ENCODE measurements around the gene TLR5.

TLR5 gene

DNA sequence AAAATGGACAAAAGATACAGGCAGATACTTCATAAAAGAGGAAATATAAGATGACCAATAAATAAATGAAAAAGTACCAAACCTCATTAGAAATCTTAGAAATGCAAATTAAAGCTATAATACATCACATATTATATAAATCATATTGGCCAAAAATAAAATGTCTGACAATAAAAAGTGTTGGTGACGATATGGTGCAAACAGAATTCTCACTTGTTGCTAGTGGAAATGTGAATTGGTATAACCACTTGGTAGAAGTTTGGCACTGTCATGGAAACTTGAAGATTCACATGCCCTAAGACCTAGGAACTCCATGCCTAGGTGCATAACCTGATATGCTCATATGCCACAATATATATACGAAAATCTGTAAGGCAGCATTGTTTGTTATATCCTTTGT is 4.4 kb upstream of the TLR5 start:
- DNase-seq: no peak

DNA sequence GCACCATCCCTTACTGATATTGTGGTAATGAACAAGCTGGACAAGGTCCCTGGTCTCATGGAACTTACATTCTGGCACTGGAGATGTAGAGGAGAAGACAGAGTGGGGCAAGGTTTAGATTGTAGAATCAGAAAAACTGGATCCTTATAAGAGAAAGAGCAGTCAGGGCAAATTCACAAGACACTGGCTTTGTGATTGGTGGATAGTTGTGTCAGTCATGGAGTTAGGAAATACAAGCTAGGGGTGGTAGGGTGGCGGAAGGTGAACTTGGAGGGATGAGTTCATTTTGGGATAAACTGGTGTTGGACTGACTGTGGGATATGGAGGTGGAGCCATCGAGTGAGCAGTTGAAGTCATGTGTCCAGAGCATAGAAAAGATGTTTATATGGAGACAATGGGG is 3.7 kb upstream of the TLR5 start:
- no peak for DNase-seq

DNA sequence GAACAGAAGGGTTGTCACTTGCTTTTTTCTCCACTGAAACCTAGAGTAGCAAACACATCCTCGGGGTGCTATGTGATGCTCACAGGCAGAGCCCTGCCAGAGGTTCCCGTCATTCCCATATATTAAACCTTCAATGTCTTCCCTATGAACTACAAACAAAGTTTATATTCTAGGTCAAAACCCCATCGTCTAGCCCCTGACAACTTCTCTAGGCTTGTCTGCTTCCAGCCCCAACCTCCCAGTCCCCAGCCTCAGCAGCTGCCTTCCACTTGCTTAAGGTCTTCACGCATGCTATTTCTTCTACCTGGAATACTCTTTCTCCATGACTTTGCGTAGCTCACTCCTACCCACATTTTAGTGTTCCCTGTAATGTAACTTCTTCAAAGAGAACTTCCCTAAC is 1.9 kb upstream of the TLR5 start:
- DNase-seq: no peak

DNA sequence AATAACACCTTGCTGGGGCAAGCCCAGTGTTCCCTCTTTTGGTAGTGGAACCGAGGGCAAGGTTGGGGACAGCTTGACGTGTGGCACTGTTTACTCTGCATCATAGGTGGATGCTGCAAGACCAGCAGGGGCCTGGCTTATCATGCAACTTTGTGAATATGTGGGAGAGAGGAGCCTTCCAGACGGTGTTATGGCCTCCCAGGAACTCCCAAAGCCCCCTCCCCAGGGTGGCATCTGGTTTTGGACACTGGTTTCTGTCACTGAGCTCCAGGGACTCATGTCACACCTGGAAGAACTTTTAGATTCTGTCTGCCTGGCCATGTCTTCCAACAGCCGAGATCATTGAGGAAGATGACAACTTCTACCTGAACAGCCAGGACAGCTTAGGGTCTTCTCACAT is 1.4 kb upstream of the TLR5 start:
- DNase-seq: no peak

DNA sequence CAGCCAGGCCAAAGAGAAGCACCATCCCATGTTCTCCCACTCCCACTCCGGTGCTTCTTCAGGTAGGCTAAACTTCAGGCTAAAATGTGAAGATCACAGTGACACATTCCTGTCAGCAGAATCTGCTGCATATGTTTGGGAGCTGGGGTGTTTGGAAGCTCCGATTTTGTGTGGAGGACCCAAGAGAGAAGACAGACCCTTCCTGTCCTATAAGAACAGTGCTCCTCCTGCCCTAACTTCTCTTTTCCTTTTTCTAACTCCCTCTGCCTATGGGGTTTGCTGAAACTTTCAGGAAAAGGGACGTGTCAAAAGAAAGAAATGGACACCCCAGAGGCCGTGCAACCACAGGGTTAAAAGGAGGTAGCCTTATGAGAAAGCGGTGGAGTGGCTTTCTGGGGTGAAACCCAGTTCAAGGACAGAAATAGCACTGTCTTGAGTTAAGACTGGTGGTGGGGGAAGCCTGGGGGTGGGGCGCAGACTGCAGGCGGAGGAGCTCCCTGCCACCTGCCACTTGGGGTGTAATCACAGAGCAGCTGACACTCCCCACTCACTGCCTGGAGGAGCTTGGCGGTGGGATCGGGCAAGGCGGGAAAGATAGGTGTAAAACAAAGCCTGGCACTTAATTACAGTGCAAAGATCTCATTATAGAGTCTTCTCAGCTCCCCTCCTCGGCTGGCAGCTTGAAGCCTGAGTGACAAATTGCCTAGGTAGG is 645 bp upstream of the TLR5 start:
- peak; percentile 13 for DNase-seq

DNA sequence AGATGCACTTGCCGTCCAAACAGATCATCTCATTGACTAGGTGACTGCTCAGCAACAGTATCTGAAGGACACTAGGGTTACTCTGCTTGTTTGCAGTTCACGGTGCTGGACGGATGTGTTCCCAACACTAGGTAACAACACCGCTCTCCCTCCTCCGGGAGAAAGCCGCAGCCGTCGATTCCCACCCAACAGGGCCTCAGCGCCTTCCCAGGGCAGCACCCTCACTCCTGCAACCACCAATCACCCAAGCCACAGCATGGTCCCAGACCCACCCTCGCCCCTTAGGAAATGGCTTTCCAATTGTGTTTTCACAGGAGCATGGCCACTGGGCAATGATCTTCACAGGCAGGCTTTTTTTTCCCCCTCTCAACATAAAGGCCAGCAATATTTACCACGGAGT is 779 bp downstream of the TLR5 start:
- DNase-seq: no peak

DNA sequence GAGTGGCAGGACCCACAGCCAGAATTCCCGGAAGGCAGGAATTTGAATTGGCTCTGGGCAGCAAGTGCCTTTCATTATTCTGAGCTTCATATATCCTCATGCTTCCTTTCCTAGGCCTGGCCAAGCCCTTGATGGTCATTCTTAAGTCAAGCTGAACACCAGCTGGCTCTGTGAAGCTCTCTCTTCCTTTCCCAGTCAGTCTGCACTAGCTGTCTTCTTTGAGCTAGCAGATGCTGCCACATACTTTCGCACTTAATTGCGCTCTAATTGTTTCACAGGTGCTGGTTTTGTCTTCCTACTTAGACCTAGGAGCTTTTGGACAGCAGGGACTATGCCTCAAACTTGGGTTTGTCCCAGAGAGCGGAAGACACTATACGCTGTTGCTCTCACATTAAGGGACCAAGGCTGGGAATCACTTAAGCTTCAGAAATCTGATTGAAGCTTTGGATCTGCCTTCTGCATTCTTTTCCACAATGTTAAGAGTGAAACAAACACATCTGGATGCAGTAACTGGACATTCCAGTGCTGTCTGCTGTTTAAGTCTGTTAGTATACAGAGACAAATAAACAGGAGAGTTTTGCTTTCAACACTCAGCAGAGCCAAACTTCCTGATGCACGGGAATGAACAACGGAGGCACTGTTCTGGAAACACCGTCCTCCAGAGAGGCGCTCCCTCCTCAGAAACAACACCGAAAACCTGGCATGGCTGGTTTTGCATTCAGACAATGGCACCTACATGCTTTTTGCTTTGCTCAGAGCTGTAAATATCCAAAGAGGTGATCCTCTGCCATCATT is 2.2 kb downstream of the TLR5 start:
- DNase-seq: no peak

DNA sequence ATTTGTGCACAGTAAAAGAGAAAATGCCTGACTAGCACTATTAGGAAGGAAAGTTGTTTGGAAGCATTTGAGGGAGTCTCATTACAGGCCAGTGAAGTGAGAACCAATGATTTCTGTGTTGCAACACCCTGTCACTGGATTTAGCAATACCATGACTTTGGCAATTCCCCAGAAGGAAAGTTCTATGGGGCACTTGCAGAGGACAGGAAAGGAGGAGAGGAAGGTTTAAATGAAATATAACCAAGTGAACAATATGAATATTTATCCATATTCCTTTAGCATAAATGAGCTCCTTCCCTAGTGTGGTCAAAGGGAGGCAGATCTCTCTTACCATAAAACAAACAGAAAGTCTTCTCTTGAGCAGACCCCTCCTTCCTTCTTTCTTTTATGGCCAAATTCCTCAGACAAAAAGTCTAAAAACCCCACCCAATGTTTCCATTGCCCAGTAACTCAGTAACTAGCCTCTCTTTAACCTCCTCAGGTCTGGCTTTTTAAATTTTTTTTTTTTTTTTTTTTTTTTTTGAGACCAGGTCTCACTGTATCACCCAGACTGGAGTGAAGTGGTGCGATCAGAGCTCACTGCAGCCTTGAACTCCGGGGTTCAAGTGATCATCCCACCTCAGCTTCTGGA is 5.5 kb downstream of the TLR5 start:
- no peak for DNase-seq

DNA sequence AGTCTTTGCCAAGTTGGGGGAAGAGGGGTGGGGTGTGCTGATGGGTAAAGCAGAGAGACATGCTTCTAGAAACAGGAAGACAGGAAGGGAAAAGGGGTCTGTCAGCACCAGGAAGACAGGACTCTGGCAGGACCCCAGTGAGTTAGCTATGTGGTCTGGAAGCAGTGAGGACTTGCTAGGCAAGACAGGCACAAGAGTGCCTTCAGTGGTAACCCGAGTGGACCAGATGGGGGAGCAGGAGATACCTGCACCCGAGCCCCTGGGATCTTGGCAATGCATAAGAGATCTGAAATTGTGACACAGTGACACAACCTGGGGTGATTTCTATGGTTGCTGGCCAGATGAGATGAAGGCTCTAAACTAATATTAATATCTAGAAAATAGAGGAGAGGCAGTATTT is 7.0 kb downstream of the TLR5 start:
- DNase-seq: no peak

DNA sequence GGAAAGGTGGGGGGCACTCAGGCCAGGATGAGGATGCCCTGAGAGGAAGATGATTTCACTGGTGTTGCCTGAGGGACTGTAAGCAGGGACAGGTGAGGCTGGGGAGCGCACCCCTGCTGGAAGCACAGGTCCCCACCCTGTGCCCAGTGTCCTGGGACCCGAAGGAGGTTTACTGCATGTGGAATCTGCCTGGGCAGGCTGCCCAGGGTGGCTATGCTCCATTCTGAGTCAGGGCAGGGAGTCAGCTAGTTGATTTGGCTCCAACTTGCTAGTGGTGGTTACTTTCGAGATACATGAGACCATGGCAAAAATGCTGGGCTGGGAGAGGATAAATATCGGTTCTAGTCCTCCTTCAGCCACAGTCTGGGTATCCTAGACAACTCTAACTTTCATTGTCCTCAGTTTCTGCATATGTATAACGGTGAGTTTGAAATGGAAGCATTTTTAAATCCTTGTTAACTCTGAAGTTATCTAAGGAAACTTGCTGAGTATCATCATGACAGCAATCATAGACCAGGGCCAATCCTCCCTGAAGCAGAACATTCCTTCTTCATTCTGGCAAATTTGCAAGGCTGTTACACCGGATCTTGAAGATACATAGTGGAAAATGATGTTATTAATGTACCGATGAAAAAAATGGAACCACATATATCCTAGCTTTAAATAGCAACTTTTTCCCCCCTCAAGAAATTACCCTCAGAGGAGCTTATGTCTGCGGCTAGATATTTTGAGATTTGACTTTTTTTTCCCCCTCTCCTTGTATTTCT is 7.7 kb downstream of the TLR5 start:
- no peak for DNase-seq

DNA sequence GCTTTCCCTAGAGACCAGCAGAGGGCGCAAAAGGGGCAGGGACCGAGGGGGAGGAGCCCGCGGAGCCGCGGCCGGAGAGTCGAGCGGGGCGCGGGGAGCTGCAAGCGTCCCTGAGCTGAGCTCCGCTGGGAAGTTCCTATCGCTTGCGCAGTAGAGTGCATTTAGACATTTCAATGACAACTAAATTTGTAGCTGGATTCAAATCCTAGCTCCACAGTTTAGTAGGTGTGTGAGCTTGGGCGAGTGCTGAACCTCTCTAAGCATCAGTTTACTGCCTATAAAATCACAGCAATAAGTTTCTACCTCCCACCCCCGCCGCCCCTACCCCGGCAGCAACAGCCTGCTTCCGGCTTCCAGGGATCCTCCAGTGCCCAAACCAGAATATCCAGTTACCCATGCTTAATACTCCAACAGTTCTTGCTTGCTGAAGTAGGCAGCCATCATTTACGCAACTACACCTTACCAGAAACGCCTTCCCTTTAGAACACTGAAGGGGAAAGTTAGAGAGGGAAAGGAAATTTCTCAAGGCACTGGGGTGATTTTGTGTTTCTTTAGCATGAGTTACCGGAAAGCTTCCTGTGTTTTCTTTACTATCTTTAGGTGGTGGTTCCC is 9.1 kb downstream of the TLR5 start:
- peak; percentile 69 for DNase-seq

DNA sequence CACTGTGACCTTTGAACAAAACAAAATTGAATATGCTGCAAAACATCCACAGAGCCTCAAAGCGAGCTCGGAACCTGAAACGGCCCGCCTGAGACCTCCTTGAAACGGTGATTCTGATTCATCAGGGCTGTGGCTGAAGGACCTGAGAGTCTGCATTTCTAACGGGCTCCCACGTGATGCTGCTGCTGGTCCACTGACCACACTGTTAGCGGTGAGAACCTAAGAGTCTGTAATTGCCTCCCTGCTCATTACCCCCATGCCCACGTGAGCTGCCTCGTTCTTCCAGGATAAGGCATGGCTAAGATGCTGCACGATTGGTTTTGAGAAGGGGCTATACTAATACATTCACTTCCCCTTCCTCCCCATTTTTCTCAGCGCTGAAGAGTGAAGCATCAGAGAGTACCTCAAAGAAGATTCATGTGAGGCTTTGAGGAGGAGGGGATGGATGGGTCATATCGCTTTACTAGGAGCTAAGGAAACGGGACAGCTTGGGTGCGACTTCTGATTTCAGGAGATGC is 9.7 kb downstream of the TLR5 start:
- no peak for DNase-seq

DNA sequence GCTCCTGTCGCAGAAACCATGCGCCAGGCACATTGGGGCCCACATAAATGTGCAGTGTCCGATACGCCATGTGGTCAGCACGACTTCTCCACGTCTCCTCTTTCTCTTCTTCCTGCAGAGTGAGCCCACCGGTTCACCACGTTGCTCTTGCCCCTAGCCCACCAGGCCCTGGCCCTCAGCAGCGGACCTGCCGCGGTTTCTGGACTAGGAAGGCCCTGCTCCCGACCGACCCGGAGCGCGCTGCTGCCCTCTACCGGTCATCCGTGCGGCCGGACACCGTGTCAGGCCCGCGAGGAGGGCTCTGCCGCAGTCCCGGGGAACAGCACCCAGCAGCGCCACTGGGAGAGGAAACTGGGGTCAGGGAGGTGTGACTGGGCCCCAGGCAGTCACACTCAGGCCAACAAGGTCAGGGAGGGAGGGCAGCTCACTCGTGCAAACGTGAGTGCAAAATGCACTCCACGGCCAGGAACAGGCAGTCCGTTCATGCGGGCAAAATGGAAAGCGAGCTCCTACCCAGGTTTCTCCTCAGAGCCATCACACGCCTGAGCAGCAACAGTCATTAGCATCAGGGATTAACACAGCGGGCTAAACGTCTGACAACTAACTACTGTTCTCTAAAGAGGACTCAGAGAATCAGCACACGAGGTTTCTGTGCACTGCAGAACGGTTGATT is 13.7 kb downstream of the TLR5 start:
- peak; percentile 32 for DNase-seq

DNA sequence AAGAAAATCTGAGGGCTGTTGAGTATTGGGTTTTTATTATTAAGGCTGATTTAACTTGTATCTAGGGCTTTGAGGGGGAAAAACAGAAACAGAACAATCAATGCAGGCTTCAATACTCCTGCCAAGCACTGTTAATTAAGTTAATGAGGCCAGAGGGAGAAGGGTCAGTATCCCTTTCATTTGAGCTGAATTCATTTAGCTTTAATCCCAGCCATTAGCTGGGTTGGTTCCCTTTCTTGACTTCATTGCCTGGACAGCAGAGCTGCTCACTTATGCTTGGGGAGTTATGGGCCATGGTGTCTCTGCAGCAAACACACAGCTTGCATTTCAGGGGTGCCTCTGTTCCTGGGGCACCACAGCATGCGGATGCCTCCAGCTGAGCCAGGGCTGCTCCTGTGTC is 16.3 kb downstream of the TLR5 start:
- DNase-seq: no peak

DNA sequence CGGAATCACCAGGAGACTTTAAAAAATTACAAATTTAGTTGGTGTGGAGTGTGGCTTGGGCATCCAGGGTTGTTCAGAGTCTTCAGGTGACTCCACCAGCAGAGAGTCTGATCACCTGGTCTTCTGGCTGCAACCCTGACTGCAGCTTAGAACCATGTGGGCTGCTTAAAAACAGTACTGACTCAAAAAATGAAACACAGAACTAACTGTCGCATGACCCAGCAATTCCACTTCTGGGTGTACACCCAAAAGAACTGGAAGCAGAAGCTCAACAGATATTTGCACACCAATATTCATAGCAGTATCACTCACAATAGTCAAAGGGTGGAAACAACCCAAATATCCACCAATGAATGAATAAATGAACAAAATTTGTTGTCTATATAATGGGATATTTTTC is 17.3 kb downstream of the TLR5 start:
- DNase-seq: no peak

DNA sequence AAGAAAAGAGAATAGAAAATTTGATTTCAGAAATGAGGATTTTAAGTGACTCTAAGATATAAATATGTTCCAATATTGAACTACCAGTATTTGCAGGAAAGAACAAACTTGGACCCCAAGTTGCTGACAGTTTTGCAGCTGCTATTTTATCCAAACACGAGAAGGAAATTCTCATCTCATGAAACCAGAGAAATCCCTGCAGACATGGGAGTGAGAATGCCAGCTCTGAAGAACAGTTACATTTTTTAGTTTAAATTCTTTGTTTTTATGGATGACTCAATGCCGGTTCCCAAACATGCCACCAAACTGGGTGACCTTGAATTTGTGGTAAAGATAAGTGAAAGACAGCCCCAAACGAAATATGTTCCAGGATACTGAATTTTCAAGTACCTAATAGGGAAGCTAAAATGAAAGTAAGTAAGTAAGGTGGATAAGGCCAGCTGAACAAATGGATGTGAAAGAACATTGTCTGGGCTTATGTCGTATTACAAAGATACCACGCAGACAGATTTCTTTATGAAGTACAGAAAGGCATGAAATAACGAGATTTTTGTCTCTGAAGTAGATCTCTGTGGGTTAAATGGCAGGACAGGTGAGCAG is 19.9 kb downstream of the TLR5 start:
- DNase-seq: no peak

DNA sequence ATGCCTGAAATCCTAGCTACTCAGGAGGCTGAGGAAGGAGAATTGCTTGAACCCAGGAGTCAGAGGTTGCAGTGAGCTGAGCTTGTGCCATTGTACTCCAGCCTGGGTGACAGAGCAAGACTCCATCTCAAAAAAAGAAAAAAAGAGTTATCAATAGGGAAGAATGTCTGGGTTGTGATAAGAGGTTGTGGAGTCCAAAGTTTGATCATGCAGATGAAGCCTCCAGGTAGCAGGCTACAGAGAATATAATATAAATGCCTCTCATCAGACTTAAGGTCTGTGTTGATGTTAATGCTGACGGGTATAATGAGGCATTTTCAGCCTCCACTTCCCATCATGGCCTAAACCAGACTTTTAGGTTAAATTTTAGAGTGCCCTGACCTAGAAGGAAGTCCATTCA is 24.6 kb downstream of the TLR5 start:
- no peak for DNase-seq

DNA sequence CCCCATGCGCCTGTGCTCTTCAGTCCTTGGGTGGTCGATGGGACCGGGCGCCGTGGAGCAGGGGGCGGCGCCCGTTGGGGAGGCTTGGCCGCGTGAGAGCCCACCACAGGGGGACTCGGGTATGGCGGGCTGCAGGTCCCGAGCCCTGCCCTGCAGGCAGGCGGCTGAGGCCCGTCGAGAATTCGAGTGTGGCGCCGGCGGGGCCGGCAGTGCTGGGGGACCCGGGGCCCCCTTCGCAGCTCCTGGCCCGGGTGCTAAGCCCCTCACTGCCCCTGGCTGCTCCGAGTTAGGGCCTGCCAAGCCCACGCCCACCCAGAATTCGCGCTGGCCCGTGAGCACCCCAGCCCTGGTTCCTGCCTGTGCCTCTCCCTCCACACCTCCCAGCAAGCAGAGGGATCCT is 26.1 kb downstream of the TLR5 start:
- DNase-seq: no peak

DNA sequence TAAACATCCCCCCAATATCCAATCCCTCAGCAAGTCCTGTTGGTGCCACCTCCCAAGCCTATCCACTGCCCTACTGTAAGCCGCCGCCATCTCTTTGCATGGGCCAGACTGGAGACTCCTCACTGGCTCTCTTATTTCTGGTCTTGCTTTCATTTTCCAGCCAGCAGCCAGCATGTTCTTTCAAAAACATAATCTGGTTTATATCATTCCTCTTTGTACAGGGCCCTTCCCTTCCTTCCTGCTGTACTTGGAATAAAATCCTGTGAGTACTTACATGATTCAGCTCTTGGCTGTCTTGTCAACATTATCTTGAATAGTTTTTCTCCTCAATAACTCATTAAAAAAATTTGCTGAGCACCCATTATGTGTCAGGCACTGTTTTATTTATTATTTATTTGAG is 28.2 kb downstream of the TLR5 start:
- no peak for DNase-seq

DNA sequence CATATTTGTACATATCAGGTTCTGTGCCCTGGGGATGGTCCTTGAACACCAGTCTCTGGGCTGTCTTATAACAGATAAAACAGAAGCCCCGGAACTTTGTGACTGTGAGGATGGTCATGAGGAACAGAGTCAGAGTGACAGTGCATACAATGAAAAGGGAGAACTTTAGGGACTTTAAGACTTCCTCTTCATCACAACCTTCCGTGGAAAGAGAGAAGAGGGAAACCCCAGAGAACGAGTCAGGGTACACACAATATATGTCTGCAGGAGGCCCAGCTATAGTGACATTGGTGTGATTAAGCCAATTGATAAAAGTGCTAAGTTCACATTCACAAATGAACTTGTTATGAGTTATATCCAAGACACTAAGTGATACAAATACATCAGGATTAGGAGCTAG is 32.1 kb downstream of the TLR5 start:
- DNase-seq: no peak

DNA sequence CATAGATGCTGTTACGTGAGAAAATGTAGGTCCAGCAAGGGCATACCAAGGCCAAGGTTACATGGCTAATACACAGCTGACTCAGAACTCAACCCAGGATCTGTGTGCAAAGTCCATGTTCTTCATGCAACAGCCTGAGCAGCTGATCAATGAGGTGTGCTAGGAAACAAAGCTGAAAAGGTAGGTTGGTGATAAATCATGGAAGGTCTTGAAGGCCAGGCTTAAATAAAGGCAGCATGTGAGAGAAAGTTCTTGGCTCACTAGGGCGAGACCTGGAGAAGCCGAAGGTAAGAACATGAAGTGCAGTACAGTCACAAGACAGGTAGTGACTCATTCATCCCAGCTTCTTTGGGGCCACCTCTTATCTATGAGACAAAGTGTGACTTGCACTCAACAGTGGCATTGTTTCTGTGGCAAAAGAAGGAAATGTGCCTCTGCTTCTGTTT is 33.4 kb downstream of the TLR5 start:
- DNase-seq: no peak

DNA sequence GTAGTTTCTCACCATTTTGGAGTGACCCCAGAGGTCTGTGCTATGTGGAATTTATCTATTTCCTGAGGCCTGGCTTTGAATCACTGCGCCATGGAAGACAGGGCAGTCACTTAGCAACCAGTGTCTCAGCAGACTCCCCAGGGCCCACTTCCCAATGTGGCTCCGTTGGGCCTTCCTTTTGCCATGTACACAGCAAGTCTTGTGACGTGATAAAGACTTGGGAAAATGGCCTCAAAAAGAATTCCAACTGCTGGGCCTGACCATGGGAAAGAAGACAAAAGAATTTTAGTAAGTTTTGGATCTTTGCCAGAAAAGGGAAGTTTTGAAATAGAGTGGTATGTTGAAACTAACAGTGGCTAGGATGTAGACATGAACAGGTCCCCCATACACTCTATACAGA is 36.2 kb downstream of the TLR5 start:
- no peak for DNase-seq

Data from central memory CD4-positive, alpha-beta T cell (primary cell).